CD4-positive, alpha-beta T cell (primary cell): Measurements from ENCODE around the gene MYL12A. TPM values are rescaled to one million over a fixed set of nuclear protein-coding genes. Genes with fewer than 3 reads are reported as not detected.

Experiments used
- ATAC-seq: fragments of 200-7000 bp; cut with Tn5 transposase; one replicate; pipeline ENCODE4 v1.10.0; 2022; ENCODE audit warnings: mild to moderate bottlenecking; ENCODE audit not compliant: poor library complexity
- CTCF ChIA-PET: fragments of 350-600 bp; sonication (Branson Sonifier 250); formaldehyde crosslinking; loops from one replicate; lab custom pipeline; 2021; ENCODE audit warnings: antibody characterized with exemption, inconsistent platforms; lab: Charles Lee
- POLR2A ChIA-PET: fragments of 350-600 bp; sonication (Branson Sonifier 250); formaldehyde crosslinking; loops from one replicate; lab custom pipeline; 2021; ENCODE audit warnings: antibody characterized with exemption, inconsistent platforms; lab: Charles Lee
- DNase-seq, 14 experiments: peaks; one replicate each; pipeline ENCODE4 v3.0.0-alpha.2; 2013 to 2020; ENCODE audit warnings: mixed read lengths in 2 of 14
- H3K27ac ChIP-seq, 2 donors: one replicate each; pipeline versions ENCODE4 v1.5.1 to v1.7.0; 2013; ENCODE audit warnings: low read length in 2 of 2, low read depth in 1 of 2, mild to moderate bottlenecking in 1 of 2
- H3K27me3 ChIP-seq, 2 experiments: 1 replicate in 1 of 2; 2 replicates in 1 of 2; pipeline versions ENCODE4 v1.6.1 to v1.7.0; 2013; ENCODE audit warnings: low read length in 2 of 2, control low read depth in 1 of 2, mild to moderate bottlenecking in 1 of 2, moderate library complexity in 1 of 2; ENCODE audit not compliant: insufficient read depth in 2 of 2, control insufficient read depth in 1 of 2
- H3K36me3 ChIP-seq: one replicate; pipeline ENCODE4 v1.6.1; 2013; ENCODE audit warnings: low read length, control low read depth; ENCODE audit not compliant: insufficient read depth
- H3K4me1 ChIP-seq: one replicate; pipeline ENCODE4 v1.6.1; 2013; ENCODE audit warnings: low read length, control low read depth; ENCODE audit not compliant: insufficient read depth
- H3K4me3 ChIP-seq: one replicate; pipeline ENCODE4 v1.5.1; 2013; ENCODE audit warnings: mild to moderate bottlenecking, low read length, moderate library complexity
- H3K9me3 ChIP-seq, 2 experiments: 1 replicate in 1 of 2; 2 replicates in 1 of 2; pipeline versions ENCODE4 v1.6.1 to v1.7.0; 2013; ENCODE audit warnings: low read length in 2 of 2, mild to moderate bottlenecking in 2 of 2, control low read depth in 1 of 2, moderate library complexity in 1 of 2; ENCODE audit not compliant: control insufficient read depth in 1 of 2, insufficient read depth in 1 of 2
- H3K27ac Mint-ChIP-seq: one replicate; pipeline ENCODE4 v1.8.0; 2020; ENCODE audit warnings: mixed read lengths
- H3K27me3 Mint-ChIP-seq: one replicate; pipeline ENCODE4 v1.8.0; 2021; ENCODE audit warnings: mixed read lengths
- H3K36me3 Mint-ChIP-seq: one replicate; pipeline ENCODE4 v1.8.0; 2021; ENCODE audit warnings: low read depth, mixed read lengths
- H3K4me1 Mint-ChIP-seq: one replicate; pipeline ENCODE4 v1.8.0; 2021; ENCODE audit warnings: low read depth, mixed read lengths
- H3K4me3 Mint-ChIP-seq: one replicate; pipeline ENCODE4 v1.8.0; 2020; ENCODE audit warnings: mild to moderate bottlenecking, mixed read lengths
- H3K9me3 Mint-ChIP-seq: one replicate; pipeline ENCODE4 v1.8.0; 2020; ENCODE audit warnings: mixed read lengths
- intact Hi-C, 2 experiments: fragments of 100-400 bp; cut with DNase I in 1 of 2; cut with micrococcal nuclease in 1 of 2; formaldehyde crosslinking; loops; one replicate each; pipeline versions ENCODE4 v1.15.1 to v1.9.0; 2023 to 2025; cut with DNase I, micrococcal nuclease
- total RNA-seq, 174 experiments: library from RNA in 2 of 174; stranded (reverse) in 2 of 174; gene quantifications; one replicate each; pipeline ENCODE4 v1.2.3 and lab custom pipeline; 2021 to 2026
- TF ChIP-seq, protein P1 (sequence below): fragments of 200-600 bp; IDR thresholded peaks from one replicate; pipeline ENCODE4 v1.8.0; 2022; ENCODE audit warnings: antibody characterized with exemption, mild to moderate bottlenecking

The MYL12A gene
- total RNA-seq, 2 experiments from 2014 or later, result 188 to 190 TPM

- POLR2A ChIA-PET, result no interaction called here
Observed at GRCh38 chr18:3211236-3211992, 36.2 kb upstream of the MYL12A start.

DNA sequence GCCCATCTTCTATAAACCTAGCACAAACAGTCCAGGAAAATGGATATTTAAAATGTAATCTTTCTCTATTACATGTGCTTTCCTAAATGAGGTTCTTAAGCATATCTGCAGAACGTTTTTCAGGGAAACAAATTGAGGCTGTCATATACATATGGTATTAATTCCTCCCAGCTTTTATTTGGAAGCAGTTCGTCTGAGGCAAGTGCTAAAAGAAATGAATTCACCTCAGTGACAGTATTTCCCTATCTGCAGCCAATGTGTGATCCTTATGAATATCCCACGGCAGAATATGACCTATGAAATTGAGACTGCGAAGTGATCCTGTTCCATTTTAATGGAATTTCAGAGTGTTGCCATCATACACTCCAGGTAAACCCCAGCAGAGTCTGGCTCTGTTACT, 34.9 kb upstream of the MYL12A start:
- CTCF ChIA-PET, result no interaction called here

More at GRCh38 chr18:3211236-3211992, 36.2 kb upstream of the MYL12A start:
- TF ChIP-seq, protein P1, sequence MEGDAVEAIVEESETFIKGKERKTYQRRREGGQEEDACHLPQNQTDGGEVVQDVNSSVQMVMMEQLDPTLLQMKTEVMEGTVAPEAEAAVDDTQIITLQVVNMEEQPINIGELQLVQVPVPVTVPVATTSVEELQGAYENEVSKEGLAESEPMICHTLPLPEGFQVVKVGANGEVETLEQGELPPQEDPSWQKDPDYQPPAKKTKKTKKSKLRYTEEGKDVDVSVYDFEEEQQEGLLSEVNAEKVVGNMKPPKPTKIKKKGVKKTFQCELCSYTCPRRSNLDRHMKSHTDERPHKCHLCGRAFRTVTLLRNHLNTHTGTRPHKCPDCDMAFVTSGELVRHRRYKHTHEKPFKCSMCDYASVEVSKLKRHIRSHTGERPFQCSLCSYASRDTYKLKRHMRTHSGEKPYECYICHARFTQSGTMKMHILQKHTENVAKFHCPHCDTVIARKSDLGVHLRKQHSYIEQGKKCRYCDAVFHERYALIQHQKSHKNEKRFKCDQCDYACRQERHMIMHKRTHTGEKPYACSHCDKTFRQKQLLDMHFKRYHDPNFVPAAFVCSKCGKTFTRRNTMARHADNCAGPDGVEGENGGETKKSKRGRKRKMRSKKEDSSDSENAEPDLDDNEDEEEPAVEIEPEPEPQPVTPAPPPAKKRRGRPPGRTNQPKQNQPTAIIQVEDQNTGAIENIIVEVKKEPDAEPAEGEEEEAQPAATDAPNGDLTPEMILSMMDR, result no peak
- Mint-ChIP-seq H3K27me3 (no peaks in the 10 kb centered on the region), H3K9me3 (no peaks in the 10 kb centered on the region), H3K27ac (no peak overlapping the region), H3K36me3 (peaks cover 6% of the 10 kb centered on the region), H3K4me1 (peaks cover 13% of the 10 kb centered on the region), H3K4me3 (no peak overlapping the region)
- CTCF ChIA-PET, result no interaction called here
- Histone ChIP-seq H3K36me3 (no peaks in the 10 kb centered on the region), H3K4me1 (peaks cover 3% of the 10 kb centered on the region), H3K4me3 (no peak overlapping the region), H3K27ac (no peak overlapping the region), H3K27me3 (no peaks in the 10 kb centered on the region), H3K9me3 (no peaks in the 10 kb centered on the region)
- intact Hi-C loops, result no loop called here
- DNase-seq (no peak), ATAC-seq (no peak)

GRCh38 chr18:3213300-3214059, 34.1 kb upstream of the MYL12A start:
- ChIA-PET POLR2A (interaction anchor here (0.7 to 1.7 kb wide), 2 partner anchors 33 to 36 kb away, joined by 4 to 5 read pairs; no protein-coding TSS in a partner anchor), CTCF (no interaction called here)
- no peaks in the 10 kb centered on the region for H3K9me3 ChIP-seq
- Mint-ChIP-seq H3K9me3 (no peaks in the 10 kb centered on the region), H3K27ac (peak overlapping the region; percentile 62), H3K27me3 (no peaks in the 10 kb centered on the region), H3K4me1 (peaks cover 13% of the 10 kb centered on the region), H3K4me3 (no peak overlapping the region), H3K36me3 (no peaks in the 10 kb centered on the region)
- DNase-seq (peak in 4 of 14 experiments; percentile 8 to 54 (median 47)), ATAC-seq (peak; percentile 98)
- intact Hi-C loops, result no loop called here
- no peaks in the 10 kb centered on the region for H3K27me3 ChIP-seq
- no peaks in the 10 kb centered on the region for H3K36me3 ChIP-seq
- no peak overlapping the region for H3K27ac ChIP-seq
- TF ChIP-seq, protein P1, result no peak
- H3K4me1 ChIP-seq, result peaks cover 3% of the 10 kb centered on the region
- H3K4me3 ChIP-seq, result no peak overlapping the region

More for the DNA sequence above, 34.9 kb upstream of the MYL12A start:
- no peak for ATAC-seq
- H3K36me3 Mint-ChIP-seq, result no peaks in the 10 kb centered on the region
- Histone ChIP-seq H3K27ac (no peak overlapping the region), H3K27me3 (no peaks in the 10 kb centered on the region), H3K4me1 (peaks cover 3% of the 10 kb centered on the region), H3K4me3 (no peak overlapping the region), H3K36me3 (no peaks in the 10 kb centered on the region), H3K9me3 (no peaks in the 10 kb centered on the region)
- H3K4me1 Mint-ChIP-seq, result peaks cover 13% of the 10 kb centered on the region
- no peaks in the 10 kb centered on the region for H3K27me3 Mint-ChIP-seq
- H3K27ac Mint-ChIP-seq, result peak overlapping the region; percentile 62
- intact Hi-C loops, result no loop called here
- H3K4me3 Mint-ChIP-seq, result no peak overlapping the region
- TF ChIP-seq, protein P1, result no peak
- no peak for DNase-seq
- POLR2A ChIA-PET, result interaction anchor here (0.7 to 1.7 kb wide), 2 partner anchors 33 to 37 kb away, joined by 4 to 5 read pairs; no protein-coding TSS in a partner anchor
- H3K9me3 Mint-ChIP-seq, result no peaks in the 10 kb centered on the region
